ENCODE results near the gene RPS6KA2.

DNA sequence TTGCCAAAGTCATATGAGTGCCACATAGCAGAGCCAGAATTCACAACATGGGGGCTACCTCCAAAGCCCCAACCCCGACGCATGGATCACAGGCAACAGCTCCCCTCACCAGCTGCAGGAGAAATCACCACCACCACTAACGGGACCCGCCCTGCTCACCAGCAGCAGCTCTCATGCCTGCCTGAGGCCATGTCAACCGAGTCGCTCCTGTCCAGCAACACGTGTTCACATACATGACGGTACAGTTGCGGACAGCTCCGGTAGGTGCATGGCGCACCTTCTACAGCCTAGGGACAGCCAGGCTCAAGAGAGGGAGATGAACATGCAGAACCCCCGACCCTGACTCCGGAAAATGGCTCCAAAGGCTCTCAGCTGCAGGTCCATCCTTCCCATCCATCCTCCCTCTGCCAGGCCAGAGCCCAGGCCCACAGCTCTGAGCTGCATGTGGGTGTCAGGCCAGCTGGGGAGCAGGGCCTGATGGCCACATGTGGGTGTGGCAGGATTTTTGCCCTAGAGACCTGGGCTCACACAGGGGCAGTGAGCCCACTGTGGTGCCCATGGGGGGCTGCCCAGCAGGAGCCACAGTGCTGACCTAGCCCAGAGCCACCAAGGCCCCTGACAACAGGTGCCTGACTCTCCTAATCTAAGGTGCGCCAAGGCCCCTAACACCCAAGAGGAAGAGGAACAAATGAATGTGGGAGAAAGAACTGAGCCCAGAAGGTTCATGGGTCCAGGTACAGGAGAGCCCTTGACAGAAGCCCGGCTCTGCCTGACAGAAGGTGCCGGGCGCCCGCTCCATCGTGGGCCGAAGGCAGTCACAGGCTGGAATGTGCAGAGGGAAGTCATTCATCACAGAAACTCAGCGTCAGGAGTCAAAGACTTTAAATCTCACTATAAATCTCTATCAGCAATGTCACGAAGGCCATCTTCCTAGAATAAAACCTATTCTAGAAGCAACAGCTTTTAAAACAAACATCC is 10.5 kb downstream of the RPS6KA2 start:
- TF ChIP-seq CTCF (IDR thresholded peaks at IDR 0.05) (no peak), POLR2A (IDR thresholded peaks at IDR 0.05) (no peak)

Data from testis (tissue), 2 donors.